Nephron (organoid): ENCODE measurements around the gene KRT3.

ENCODE experiments used
- H3K27ac Mint-ChIP-seq, 3 experiments: 2 replicates each; pipeline ENCODE4 v1.8.0; 2020; ENCODE audit warnings: mixed read lengths in 3 of 3, mild to moderate bottlenecking in 2 of 3, moderate library complexity in 1 of 3
- H3K27me3 Mint-ChIP-seq: 2 replicates; pipeline ENCODE4 v1.8.0; 2021; ENCODE audit warnings: low read depth, mild to moderate bottlenecking, moderate library complexity, mixed read lengths
- H3K36me3 Mint-ChIP-seq: 2 replicates; pipeline ENCODE4 v1.8.0; 2020; ENCODE audit warnings: low read depth, mixed read lengths
- H3K4me1 Mint-ChIP-seq: 2 replicates; pipeline ENCODE4 v1.8.0; 2020; ENCODE audit warnings: mixed read lengths
- H3K4me3 Mint-ChIP-seq, 3 experiments: 2 replicates each; pipeline ENCODE4 v1.8.0; 2020; ENCODE audit warnings: mild to moderate bottlenecking in 3 of 3, mixed read lengths in 3 of 3, moderate library complexity in 2 of 3
- H3K9me3 Mint-ChIP-seq: 2 replicates; pipeline ENCODE4 v1.8.0; 2020; ENCODE audit warnings: mixed read lengths
- CTCF ChIP-seq, 3 experiments: fragments of 200-600 bp; sonication (generic); IDR thresholded peaks; one replicate each; pipeline ENCODE4 v1.5.0; 2021; ENCODE audit warnings: antibody characterized with exemption in 3 of 3; ENCODE audit not compliant: unreplicated experiment in 3 of 3

KRT3 gene

GRCh38 chr12:52783563-52784316 is 12.2 kb downstream of the KRT3 start:
- no peak for TF ChIP-seq CTCF (IDR thresholded peaks at IDR 0.05; ENCODE audit: unreplicated experiment in 3 of 3)
- no peak overlapping the region for H3K4me3 Mint-ChIP-seq
- H3K9me3 Mint-ChIP-seq: no peaks in the 10 kb centered on the region
- H3K27me3 Mint-ChIP-seq: peaks cover 44% of the 10 kb centered on the region
- no peaks in the 10 kb centered on the region for H3K36me3 Mint-ChIP-seq
- H3K27ac Mint-ChIP-seq: no peak overlapping the region
- H3K4me1 Mint-ChIP-seq: no peaks in the 10 kb centered on the region

DNA sequence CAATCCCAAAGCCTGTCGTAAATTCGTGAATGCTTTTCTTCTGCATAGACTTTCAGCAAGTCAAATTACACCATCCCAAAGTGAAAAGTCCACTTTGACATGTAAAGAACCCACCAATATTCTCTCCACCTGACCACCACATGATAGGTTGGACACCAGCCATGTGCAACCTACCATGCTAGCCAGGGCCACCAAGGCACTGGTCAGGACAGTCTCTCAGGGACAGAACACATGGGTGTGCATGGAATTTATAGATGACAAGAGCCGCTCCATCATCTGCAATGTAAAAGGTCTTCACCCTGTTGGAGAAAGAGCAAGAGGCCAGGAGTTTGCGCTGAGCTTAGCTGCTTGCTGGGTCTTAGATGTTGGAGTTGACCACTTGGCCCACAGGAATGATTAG is 13.4 kb downstream of the KRT3 start:
- no peak overlapping the region for H3K4me3 Mint-ChIP-seq
- H3K4me1 Mint-ChIP-seq: no peaks in the 10 kb centered on the region
- H3K27me3 Mint-ChIP-seq: peaks cover 40% of the 10 kb centered on the region
- no peaks in the 10 kb centered on the region for H3K36me3 Mint-ChIP-seq
- H3K9me3 Mint-ChIP-seq: no peaks in the 10 kb centered on the region
- no peak for TF ChIP-seq CTCF (IDR thresholded peaks at IDR 0.05; ENCODE audit: unreplicated experiment in 3 of 3)
- H3K27ac Mint-ChIP-seq: no peak overlapping the region

- Mint-ChIP-seq H3K36me3 (no peaks in the 10 kb centered on the region), H3K4me3 (no peak overlapping the region), H3K27ac (no peak overlapping the region), H3K4me1 (no peaks in the 10 kb centered on the region), H3K27me3 (peaks cover 40% of the 10 kb centered on the region), H3K9me3 (no peaks in the 10 kb centered on the region)
- no peak for TF ChIP-seq CTCF (IDR thresholded peaks at IDR 0.05; ENCODE audit: unreplicated experiment in 3 of 3)
Observed at GRCh38 chr12:52781399-52782082, 14.4 kb downstream of the KRT3 start.

DNA sequence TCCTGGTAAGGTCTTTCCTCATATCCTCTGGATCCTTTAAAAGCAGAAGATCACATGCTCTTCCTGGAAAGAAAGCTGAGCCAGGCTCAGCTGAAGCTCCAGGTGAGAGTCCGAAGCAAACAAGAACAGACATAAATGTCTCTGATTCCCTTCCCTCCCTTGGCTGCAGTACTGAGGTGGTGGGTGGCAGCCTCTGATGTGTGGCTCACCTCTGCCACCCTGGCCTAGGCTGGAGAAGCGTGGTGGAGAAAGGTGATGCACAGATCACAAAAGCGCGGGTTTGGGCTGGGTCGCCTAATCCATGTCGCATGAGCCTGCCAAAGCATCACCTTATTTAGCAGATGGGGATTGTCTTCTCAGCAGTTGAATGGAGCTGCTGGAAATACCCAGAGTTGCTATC is 16.0 kb downstream of the KRT3 start:
- Mint-ChIP-seq H3K4me1 (no peaks in the 10 kb centered on the region), H3K27me3 (peaks cover 38% of the 10 kb centered on the region)

GRCh38 chr12:52778833-52779232 is 17.1 kb downstream of the KRT3 start:
- no peak overlapping the region for H3K4me3 Mint-ChIP-seq
- TF ChIP-seq CTCF (IDR thresholded peaks at IDR 0.05; ENCODE audit: unreplicated experiment in 3 of 3): no peak
- H3K27me3 Mint-ChIP-seq: peaks cover 33% of the 10 kb centered on the region
- no peaks in the 10 kb centered on the region for H3K9me3 Mint-ChIP-seq
- no peaks in the 10 kb centered on the region for H3K36me3 Mint-ChIP-seq
- no peak overlapping the region for H3K27ac Mint-ChIP-seq
- H3K4me1 Mint-ChIP-seq: no peaks in the 10 kb centered on the region

More for the DNA sequence above, 16.0 kb downstream of the KRT3 start:
- Mint-ChIP-seq H3K9me3 (no peaks in the 10 kb centered on the region), H3K27ac (no peak overlapping the region), H3K36me3 (no peaks in the 10 kb centered on the region), H3K4me3 (no peak overlapping the region)
- no peak for TF ChIP-seq CTCF (IDR thresholded peaks at IDR 0.05; ENCODE audit: unreplicated experiment in 3 of 3)
